ENCODE results near the gene TRIP10.
A peak's percentile ranks its signal among the peaks of the same experiment; 100 is the strongest.
"Not testable (repeated sequence)": the region's sequence is repeated elsewhere in the genome, so short reads cannot be mapped to it uniquely, and the experiment has no call there.

TRIP10 gene

GRCh38 chr19:6771648-6772027 lies 32.2 kb downstream of the TRIP10 start:
- DNase-seq, result not testable (repeated sequence)

- DNase-seq, result peak; percentile 91 to 94 (median 94)
Measured at GRCh38 chr19:6772028-6772865, 32.8 kb downstream of the TRIP10 start, which contains the start of gene VAV1. VAV1 (plus strand) TSS chr19:6772708; CDS start chr19:6772808, 100 bp downstream.

DNA sequence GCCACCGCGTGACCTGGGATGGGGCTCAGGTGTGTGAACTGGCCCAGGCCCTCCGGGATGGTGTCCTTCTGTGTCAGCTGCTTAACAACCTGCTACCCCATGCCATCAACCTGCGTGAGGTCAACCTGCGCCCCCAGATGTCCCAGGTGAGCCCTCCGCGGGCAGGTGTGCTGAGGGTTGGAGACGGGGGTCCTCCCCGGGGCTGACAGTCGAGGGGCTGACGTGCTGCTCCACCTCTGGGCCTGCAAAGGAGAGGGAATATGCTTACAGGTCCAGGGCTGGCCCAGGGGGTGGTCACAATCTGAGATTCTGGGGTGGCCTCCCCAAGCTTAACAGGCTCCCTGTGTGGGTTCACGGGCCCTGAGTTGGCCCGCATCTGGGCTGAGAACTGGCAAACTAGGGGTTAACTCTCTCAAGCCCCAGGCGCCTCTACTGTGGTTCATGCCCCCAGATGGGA lies 33.4 kb downstream of the TRIP10 start:
- no peak for DNase-seq

DNA sequence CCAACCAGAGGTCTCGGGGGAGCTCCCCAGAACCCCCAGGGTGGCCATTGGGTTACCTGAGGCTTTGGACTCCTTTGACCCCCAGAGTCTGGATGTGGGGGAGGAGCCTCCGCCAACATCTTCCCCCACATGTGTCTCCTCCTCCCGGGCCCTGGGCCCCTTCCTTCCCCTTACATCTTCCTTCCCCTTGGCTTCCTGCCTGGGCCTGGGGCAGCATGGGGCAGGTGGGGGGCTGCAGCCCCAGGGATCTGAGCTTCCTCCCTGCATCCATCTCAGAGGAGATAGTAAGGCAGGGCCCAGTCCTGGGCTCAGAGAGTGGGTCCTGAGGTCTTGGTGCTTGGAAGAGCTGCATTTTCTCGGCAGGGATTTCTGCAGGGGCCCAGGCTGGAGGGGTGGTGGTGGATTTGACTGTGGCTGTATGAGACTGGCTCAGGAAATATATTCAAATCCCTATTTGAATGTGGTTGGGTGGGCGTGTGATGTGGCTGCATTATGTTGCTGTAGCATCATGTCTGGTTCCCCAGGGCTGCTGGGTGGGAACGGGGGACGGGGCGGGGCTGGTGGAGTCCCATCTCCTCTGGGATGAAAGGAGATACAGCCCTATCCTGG lies 33.9 kb downstream of the TRIP10 start:
- DNase-seq, result peak; percentile 50 to 72 (median 64)

GRCh38 chr19:6774821-6775707 lies 35.6 kb downstream of the TRIP10 start:
- peak; percentile 67 to 80 (median 79) for DNase-seq

GRCh38 chr19:6776045-6776444 lies 36.6 kb downstream of the TRIP10 start:
- not testable (repeated sequence) for DNase-seq

GRCh38 chr19:6776999-6777398 lies 37.5 kb downstream of the TRIP10 start:
- no peak for DNase-seq

GRCh38 chr19:6777434-6777833 lies 38.0 kb downstream of the TRIP10 start:
- no peak for DNase-seq

GRCh38 chr19:6778386-6778785 lies 38.9 kb downstream of the TRIP10 start:
- DNase-seq, result no peak

- DNase-seq, result no peak
Measured at GRCh38 chr19:6779206-6779605, 39.7 kb downstream of the TRIP10 start.

GRCh38 chr19:6787393-6787792 lies 47.9 kb downstream of the TRIP10 start:
- DNase-seq, result no peak

DNA sequence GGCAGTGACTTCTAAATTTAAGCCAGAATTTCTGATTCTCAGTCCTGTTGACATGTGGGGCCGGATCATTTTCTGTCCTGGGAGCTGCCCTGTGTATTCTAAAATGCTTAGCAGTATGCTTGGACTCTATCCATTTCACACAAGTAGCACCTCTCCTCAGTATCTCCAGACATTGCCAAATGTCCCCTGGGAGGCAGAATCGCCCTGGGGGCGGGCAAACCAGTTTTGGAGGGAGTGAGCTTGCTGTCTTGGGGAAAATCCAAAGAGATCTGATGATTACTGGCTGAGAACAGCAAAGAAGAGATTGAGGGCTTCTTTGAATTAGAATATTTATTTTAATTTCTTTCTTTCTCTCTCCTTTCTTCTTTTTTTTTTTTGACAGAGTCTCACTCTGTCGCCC lies 49.4 kb downstream of the TRIP10 start:
- DNase-seq, result no peak

GRCh38 chr19:6790194-6791128 lies 51.0 kb downstream of the TRIP10 start:
- DNase-seq, result no peak

GRCh38 chr19:6791237-6791636 lies 51.8 kb downstream of the TRIP10 start:
- no peak for DNase-seq

GRCh38 chr19:6793411-6793810 lies 53.9 kb downstream of the TRIP10 start:
- no peak for DNase-seq

DNA sequence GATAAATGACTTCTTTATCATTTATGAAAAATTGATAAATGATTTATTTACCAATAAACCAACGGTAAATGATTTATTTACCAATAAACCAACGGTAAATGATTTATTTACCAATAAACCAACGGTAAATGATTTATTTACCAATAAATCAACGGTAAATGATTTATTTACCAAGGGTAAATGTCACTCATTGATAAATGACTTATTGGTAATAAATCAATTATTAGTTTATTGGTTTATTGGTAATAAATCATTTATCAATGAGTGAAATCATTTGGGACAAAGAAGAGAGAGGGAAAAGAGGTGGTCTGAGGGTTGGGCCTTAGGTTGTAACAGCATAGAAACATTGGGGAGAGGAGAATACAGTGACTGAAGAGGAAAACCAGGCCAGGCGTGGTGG lies 54.5 kb downstream of the TRIP10 start:
- no peak for DNase-seq

GRCh38 chr19:6794686-6795431 lies 55.4 kb downstream of the TRIP10 start:
- peak; percentile 58 to 87 (median 59) for DNase-seq

DNA sequence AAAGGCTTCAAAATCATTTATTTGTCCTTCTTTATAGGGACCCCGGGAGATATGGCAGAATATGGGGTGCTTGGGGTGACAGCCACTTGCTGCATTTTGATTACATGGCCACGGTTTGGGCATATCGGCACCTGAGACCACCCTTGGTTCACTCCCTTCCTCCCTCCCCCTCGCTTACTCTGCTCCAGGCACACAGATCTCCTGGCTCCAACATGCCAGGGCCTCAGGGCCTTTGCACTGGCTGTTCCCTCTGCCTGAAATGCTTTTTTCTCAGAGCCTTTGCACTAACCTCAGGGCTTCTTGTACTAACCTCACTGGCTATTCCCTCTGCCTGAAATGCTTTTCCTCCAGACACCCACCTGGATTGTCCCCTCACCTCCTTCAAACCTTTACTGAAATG lies 56.8 kb downstream of the TRIP10 start:
- DNase-seq, result no peak

DNA sequence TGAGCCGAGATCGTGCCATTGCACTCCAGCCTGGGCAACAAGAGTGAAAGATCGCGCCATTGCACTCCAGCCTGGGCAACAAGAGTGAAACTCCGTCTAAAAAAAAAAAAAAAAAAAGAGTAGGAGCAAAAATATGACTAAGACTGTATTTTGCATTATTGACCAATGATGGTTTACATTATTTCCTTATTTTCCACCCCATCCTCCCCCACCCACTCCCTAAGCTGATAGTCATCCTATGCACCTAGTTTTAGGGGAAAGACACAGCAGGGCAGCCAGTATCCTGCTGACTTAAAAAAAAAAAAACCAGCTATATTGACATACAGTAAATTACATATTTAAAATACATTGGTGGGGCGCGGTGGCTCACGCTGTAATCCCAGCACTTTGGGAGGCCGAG lies 58.2 kb downstream of the TRIP10 start:
- peak; percentile 91 to 96 (median 93) for DNase-seq

DNA sequence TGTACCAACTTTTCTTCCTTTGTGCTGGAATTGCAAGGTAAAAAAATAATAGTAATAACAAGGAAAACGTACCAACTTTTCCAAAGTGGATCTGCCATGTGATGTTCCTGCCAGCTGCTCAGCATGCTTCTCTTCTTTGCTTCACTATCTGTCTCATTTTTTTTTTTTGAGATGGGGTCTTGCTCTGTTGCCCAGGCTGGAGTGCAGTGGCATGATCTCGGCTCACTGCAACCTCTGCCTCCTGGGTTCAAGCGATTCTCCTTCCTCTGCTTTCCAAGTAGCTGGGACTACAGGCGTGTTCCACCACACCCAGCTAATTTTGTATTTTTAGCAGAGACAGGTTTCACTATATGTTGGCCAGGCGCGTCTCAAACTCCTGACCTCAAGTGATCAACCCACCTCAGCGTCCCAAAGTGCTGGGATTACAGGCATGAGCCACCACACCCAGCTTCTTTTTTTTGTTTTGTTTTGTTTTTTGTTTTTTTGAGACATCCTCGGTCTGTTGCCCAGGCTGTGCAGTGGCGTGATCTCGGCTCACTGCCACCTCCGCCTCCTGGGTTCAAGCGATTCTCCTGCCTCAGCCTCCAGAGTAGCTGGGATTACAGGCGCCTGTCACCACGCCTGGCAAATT lies 60.8 kb downstream of the TRIP10 start:
- DNase-seq, result not testable (repeated sequence)

All from suppressor macrophage treated with lipopolysaccharide for 1 hour (primary cell).